ENCODE results near the gene MRPS34. TPM values are rescaled to one million over a fixed set of nuclear protein-coding genes. Genes with fewer than 3 reads are reported as not detected.

The MRPS34 gene
- total RNA-seq, 1 donor from 2014 or later: 31.4 TPM

DNA sequence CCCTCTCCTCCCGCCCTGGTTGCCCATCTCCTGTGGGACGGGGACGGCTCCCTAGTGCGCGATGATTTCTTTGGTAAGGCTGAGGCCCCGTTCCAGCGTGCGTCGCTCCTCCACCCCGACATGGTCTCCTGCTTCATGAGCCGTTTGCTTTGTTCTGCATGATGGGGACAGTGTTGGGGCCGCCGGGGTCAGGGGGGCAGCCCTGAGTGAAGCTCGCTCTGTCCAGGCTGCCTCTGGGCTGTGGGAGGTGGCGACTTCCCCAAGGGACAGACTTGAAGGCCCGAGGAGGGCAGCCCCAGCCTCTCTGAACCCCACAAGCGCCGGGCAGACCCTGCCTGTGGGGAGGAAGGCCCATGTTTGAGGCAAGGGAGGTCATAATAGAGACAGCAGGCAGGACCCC lies 14.0 kb downstream of the MRPS34 start:
- DNase-seq (ENCODE audit: low spot score in 2 of 2): no peak
- FAIRE-seq: no peak

DNA sequence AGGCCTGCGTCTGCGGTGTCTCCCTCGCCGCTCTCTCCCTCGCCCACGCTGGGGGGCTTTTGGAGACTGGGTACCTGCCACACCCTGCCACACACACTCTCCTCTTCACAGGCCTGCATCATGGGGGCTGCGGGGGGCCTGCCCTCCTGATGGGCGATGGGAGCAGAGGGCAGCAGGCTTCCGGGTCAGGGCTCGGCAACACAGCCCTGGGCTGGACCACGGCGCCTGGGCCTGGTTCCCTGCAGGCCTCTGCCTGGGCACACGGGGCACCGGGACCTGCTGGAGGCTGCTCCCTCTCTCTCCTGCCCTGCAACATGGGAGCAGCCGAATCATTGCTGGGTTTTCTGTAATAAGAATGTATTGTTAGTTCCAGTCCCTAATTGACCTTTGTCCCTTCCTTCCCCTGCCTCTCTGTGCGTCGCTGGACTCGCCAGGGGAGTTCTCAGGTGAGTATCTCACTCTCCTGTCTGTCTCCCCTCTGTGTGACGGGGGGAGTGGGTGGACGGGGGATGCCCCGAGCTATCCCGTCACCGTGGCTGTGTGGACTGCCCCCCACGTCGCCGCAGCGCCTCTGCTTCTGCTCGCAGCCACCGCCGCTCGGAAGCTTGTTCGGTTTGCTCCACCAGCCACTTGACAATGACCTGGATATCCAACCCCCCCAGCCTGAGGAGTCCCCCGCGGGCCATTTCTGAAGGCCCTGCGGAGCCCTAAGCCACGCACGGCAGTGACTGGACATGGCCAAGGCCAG lies 15.0 kb downstream of the MRPS34 start:
- FAIRE-seq: no peak
- DNase-seq (ENCODE audit: low spot score in 2 of 2): no peak

DNA sequence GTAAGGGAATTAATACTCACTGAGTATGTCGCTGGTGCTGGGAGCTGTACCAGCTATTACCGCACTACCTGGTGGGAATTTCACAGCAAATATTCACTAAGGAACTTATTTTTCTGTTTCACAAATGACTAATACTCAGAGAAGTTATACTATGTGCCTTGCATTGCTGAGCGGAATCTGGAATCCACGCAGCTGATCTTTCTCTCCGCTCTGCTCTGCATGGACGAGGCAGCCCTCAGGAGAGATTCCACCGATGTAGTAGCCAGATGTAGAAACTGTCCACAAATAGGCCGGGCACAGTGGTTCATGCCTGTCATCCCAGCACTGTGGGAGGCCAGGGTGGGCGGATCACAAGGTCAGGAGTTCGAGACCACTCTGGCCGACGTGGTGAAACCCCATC lies 18.7 kb downstream of the MRPS34 start:
- FAIRE-seq (no peak), DNase-seq (ENCODE audit: low spot score in 2 of 2) (no peak)

DNA sequence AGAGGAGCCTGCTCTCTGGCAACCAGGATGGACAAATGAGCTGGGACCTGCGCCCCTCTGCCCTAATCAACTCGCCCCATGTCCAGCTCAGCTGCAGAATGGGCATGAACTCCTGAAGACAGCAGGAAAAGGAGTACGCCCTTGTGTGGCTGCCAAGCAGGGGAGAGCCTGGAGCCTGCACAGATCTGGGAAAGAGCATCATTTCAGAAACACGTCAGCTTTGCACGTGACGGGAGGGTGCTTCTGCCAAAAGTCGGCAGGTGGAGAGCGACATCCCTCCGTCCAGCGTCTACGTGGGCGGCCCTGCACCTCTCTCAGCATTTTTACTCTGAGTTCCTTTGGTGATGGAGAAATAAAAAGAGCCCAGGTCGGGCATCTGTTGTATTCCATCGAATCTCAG lies 20.1 kb downstream of the MRPS34 start:
- FAIRE-seq (no peak), DNase-seq (ENCODE audit: low spot score in 2 of 2) (no peak)

DNA sequence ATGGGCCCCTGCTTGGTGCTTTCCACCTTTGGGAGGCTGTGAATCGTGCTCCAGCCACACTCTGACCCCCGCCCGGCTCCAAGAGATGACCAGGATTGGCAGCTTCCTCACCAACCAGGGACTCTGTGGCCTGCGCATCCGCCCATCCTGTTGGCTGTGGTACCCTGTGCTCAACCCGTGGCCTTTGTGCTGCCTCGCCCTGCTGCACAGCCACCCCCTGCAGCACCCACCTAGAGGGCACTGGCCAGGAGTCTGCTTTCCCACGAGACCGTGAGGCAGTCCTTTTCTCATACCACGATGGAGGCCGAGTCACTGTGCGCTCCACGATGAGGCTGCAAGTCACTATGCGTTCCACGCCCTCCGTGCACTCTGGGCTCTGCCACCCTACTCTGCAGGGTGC lies 21.0 kb downstream of the MRPS34 start:
- FAIRE-seq: no peak
- no peak for DNase-seq (ENCODE audit: low spot score in 2 of 2)

DNA sequence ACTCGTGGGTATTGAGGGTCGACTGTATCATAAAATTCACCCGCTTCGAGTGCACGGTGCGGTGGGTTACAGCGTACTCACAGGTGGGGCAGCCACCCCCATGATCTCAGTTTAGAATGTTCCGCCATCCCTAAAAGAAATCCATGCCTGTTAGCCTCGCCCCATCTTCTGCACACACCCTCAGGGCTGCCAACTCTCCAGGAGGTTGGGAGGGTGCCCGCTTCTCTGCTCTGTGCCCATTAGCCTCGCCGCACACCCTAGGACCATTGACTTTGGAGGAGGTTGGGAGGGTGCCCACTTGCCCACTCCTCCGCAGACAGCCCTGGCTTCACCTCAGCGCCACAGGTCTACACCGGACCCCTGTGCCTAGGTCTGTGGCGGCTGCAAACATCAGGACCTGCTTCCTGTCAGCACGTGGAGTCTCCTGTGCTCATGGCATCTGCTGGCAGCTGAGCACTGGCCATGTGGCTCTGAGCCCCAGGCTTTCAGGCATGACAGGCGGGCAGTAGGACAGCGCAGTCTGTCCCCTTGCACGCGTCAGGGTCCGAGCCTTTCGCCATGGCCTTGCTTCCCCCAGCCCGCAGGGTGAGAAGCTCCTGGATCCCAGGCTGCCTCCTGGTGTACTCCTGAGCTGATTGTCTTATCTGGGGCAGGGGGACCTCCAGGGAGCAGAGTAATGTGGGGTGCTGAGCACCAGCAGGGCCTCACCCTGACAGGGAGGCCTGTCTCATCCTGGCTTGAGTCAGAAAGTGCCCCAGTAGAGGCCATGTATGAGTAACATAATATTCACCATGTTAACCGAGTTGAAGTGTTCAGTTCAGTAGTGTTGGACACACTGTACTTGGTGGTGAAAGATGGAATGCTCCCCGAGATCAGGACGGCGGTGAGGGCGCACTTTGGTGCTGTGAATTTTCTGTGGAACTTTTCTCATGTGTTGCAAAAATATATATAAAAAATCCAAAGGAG lies 23.5 kb downstream of the MRPS34 start:
- no peak for FAIRE-seq
- DNase-seq (ENCODE audit: low spot score in 2 of 2): no peak

DNA sequence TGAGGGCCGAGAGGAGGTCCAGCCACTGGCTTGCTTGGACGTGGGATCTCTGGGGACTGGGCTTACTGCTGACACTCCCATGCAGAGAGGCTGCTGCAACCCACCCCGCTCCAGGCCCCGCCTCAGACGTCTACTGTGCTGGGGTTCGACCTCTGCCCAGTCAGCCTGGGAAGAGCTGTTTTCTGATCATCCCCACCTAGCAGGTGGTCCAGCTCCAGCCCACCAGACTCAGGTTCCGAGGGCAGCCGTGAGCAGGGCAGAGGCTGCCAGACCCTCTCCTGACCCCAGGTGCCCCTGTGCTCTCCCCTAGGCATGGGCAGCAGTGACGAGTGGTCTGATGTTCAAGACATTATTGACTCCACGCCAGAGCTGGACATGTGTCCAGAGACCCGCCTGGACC lies 25.0 kb downstream of the MRPS34 start:
- DNase-seq (ENCODE audit: low spot score in 2 of 2) (no peak), FAIRE-seq (no peak)

DNA sequence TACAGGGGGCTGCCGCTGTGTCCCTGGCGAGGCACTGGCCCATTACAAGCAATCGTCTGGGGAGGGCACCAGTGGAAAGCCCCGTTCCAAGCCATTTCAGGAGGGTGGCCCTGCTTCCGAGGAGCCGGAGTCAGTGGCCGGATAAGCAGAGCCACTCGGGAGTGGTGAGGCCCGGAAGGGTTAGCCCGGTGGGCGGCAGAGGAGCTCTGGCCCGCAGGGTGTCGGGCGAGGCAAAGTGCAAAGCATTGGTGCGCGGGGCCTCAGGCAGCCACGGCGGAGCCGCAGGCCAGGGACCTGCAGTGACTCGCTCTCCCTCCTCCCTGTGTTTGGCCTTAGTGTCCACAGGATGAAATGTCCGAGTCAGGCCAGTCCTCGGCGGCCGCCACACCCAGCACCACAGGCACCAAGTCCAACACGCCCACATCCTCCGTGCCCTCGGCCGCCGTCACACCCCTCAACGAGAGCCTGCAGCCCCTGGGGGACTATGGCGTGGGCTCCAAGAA lies 26.2 kb downstream of the MRPS34 start:
- DNase-seq (ENCODE audit: low spot score in 2 of 2) (no peak), FAIRE-seq (no peak)

DNA sequence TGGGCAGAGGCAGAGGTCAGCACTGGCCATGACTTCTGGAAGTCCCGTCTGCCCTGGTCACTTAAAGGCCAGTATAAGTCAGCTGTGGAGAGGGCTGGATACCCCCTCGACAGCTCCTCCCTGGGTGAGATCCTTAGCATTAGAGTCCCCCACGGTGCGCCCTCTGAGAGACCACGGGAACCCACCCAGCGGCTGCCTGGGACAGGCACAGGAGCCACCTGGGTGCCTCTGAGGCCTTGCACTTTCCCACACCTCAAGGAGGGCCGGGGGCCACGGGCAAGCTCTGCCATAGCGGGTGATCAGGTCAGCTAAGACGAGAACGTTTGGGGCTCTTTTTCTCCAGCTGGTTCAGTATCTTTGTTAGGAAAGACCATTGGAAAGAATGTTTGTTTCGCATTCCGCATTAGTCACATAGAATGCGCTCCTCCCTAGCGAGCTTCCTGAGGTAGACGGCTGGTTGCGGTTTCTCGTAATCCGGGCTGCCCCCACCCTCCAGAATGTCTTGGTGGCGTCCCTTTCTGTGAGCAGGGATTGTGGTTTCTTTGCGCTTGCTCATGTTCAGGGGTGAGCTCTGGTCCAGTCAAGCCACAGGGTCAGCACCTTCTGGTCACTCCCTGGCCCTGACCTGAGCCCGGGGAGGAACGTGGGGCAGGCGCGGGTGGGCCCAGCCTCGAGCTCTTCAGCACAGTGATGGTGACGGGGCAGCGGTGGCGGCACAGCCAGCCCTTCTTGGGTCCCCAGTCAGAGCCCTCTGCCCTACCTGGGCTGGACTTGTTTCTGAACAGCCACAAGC lies 26.8 kb downstream of the MRPS34 start:
- FAIRE-seq: no peak

DNA sequence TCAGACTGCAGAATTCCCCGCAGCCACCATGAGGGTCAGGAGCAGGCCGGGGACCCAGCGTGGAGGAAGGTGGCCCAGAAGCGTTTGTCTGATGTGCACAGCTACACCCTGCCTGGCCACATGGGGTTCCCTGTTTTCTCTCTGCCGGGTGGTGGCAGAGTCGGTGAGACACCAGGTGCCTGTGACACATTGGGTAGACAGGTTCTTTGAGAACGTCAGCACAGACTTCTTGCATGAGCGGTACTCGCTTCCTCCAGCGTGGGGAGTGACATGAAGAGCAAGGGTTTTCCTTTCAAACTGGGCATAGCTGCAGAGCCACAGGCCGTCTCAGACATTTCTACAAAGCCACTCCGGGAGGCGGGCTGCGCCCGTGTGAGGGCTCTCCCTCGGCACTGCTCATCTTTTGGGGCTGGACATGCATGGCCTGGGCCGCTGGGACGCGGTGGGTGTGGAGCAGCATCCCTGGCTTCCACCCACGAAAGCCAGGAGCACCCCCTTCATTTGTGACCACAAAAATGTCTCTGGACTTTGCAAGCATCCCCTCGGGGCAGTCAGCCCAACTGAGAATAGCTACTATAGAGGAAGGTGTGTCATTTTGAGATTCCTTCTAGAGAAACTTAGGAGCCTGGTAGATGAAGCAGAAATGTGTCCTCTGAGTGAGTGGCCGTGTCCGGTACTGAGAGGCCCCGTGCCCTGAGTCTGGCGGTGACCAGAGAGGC lies 27.6 kb downstream of the MRPS34 start:
- DNase-seq (ENCODE audit: low spot score in 2 of 2) (no peak), FAIRE-seq (no peak)

More for the DNA sequence above, 26.8 kb downstream of the MRPS34 start:
- DNase-seq (ENCODE audit: low spot score in 2 of 2): no peak

DNA sequence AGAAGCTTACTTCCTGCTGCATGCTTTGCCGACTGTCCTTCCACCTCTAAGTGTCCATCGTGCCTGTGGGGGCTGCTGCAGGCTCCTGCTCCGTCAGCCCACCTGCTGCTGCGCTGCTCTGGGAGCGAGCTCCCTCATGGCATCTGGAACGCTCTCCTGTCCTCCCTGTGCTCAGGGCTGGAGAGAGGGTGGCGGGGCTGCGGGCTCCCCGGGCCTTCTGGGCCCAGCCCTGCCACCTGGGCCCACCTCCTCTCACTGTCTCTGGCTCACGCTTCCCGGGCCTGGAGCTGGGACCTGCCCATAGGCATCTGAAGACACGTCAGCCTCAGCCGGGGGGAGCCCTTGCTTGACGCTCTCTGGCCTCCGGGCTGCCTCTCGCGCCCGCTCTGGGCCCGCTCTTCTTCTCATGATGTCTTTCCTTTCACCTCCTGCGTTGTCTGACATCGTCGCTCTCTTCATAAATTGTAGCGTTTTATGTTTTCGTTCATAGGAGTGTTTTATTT lies 28.5 kb downstream of the MRPS34 start:
- FAIRE-seq: no peak
- DNase-seq (ENCODE audit: low spot score in 2 of 2): no peak

DNA sequence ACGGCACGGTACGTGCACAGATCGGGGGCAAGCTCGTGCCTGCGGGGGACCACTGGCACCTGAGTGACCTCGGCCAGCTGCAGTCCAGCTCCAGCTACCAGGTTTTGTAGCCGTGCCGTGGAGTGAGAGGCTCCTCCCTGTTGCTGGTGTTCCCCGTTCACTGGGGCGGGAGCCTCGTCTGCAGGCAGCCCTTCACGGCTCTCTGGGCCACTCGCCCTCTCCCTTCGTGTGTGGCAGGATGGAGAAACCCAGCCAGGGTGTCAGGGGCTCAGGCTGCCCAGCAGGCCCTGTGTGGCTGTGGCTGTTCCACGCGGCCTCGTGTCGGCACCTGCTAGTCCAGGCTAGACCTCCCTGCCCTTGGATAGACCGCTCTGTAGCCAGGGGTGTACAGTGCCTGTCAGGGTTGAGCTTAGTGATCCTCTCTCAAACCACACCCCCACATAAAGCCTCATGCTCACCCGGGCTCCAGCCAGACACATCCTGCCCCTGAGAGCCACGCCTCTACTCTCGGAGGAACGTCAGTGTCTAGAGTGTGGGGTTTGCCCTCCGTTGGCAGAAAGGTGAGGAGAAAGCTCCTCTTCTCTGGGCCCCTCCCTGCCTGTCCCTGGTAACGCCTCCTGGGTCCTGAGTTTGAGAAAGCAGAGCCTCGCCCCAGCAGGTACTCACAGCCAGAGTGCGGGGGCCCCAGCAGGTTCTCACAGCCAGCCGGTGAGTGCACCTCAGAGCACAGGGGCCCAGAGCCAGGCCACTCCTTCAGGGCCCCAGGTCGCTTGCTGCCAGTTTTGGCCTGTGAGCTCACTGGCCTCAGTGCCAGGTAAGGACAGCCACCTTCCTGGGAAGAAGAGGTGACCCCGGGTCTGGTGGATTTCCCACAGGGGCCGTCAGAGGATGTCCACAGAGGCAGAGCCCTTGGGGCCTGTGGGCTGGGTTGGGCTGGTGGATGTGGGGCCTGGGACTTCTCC lies 29.3 kb downstream of the MRPS34 start:
- no peak for DNase-seq (ENCODE audit: low spot score in 2 of 2)
- no peak for FAIRE-seq

DNA sequence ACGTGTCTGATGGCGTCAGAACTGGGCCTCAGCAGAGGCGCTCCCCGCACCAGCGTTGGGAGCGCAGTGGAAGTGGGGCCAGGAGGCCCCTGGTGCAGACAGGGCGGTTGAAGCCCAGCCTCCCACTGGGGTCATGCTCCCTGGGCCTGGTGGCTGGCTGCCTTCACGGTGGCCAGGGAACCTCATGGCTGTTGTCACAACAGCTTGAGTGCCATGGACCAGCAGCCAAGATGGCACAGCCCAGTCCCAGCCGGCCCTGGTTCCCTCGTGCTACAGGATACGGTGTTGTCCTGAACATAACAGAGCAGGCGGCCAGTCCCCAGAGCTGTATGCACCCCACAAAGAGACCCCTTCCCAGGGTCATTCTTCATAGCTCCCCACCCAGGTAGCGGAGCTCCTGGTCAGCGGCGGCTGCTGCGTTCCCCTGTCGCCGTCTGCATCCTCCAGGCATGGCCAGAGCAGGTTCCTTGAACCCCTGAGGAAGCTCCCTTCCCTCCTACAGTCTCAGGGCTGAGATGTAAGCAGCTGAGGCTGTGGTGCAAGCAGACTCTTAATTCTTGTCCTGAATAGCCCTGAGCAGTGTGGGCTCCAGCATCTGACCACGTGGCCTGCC lies 31.3 kb downstream of the MRPS34 start:
- no peak for DNase-seq (ENCODE audit: low spot score in 2 of 2)
- no peak for FAIRE-seq

DNA sequence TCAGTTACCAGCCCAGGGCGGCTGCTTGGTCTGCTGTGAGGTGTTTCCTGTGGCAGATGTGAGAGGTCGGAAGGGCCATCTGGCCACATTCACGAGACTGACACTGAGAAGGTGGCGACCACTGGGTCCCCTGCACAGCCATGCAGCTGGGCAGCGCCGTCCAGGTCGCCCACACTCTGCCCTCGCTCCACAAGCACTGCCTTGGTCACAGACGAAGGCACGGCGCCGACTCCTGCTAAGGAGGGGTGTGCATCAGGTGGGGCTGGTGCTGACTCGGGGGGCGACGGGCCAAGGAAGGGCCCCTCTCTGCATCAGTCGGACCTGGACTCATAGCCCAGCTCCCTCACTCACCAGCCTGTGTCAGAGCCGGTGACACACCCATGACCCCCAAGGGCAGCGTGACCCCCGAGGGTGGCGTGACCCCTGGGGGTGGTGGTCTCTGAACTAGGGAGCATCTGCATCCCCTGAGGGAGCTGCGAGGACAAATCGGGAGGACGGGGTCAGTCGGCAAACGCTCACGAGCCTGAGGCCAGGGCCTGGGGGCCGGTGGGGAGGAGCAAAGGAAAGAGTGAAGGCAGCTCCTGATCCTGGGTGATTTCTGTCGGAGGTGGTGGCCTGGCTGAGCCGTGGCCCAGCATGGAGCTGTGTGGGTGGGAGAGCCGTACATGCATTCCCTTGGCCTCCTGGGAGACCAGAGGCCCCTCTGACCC lies 32.0 kb downstream of the MRPS34 start:
- FAIRE-seq: no peak
- no peak for DNase-seq (ENCODE audit: low spot score in 2 of 2)

DNA sequence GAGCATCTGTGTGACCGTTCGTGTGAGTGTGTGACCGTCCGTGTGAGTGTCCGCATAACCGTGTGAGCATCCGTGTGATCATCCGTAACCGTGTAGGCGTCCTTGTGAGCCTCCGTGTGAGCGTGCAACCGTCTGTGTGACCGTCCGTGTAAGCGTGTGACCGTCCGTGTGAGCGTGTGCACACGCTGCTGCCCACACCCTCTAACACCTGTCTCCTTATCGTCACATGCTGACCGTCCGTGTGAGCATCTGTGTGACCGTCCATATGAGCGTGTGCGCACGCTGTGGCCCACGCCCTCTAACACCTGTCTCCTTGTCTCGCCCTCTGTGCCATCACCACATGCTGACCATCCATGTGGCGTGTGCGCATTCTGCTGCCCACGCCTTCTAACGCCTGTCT lies 32.7 kb downstream of the MRPS34 start:
- no peak for FAIRE-seq

DNA sequence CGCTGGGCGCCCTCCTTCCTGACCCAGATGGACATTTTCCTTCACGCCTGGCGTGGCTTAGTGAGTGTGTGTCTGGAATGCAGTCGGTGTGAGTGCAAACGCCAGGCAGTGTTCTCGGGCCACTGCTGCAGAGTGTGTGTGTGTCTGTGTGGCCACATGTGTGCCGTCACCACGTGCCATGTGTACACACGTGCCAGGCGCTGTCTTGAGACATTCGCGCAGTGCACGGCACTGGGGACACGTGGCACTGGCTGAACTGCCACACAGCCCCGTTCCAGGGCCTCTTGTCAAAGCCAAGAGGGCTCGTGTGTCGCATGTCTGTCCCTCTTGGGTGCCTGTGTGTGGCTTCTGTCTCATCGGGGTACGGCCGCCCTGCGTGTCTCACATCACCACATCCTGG lies 38.1 kb downstream of the MRPS34 start:
- DNase-seq (ENCODE audit: low spot score in 2 of 2): no peak
- no peak for FAIRE-seq

More for the DNA sequence above, 32.7 kb downstream of the MRPS34 start:
- DNase-seq (ENCODE audit: low spot score in 2 of 2): no peak

DNA sequence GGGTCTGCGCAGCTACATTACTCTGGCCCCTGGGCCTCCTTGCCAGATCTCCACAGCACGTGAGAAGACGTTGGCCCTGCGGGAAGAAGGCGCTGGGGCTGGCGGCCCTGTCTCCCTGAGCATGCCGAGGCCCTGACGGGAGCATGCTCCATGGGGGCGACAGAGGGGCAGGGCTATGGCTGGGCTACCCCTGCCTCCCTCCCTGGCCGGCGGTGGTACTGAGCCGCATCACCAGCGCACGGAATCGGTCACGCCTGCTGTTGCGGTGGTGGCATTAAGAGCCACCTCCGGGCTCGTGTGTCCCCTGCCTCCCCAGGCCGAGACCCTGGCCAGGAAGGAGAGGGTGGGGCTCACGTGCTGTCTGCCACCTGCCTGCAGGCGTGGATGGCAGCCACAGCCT lies 38.8 kb downstream of the MRPS34 start:
- DNase-seq (ENCODE audit: low spot score in 2 of 2): no peak

More for the DNA sequence above, 38.8 kb downstream of the MRPS34 start:
- FAIRE-seq: no peak
